Smooth muscle cell of the pulmonary artery (primary cell): ENCODE results near the gene NRAP. TPM values are rescaled to one million over a fixed set of nuclear protein-coding genes. Genes with fewer than 3 reads are reported as not detected.

Experiments used
- total RNA-seq: library from RNA; depleted of rRNA; stranded (reverse); fragments of >200 nt; gene quantifications from 2 replicates; pipeline ENCODE4 v1.2.3, GENCODE V29; 2014

The NRAP gene, protein sequence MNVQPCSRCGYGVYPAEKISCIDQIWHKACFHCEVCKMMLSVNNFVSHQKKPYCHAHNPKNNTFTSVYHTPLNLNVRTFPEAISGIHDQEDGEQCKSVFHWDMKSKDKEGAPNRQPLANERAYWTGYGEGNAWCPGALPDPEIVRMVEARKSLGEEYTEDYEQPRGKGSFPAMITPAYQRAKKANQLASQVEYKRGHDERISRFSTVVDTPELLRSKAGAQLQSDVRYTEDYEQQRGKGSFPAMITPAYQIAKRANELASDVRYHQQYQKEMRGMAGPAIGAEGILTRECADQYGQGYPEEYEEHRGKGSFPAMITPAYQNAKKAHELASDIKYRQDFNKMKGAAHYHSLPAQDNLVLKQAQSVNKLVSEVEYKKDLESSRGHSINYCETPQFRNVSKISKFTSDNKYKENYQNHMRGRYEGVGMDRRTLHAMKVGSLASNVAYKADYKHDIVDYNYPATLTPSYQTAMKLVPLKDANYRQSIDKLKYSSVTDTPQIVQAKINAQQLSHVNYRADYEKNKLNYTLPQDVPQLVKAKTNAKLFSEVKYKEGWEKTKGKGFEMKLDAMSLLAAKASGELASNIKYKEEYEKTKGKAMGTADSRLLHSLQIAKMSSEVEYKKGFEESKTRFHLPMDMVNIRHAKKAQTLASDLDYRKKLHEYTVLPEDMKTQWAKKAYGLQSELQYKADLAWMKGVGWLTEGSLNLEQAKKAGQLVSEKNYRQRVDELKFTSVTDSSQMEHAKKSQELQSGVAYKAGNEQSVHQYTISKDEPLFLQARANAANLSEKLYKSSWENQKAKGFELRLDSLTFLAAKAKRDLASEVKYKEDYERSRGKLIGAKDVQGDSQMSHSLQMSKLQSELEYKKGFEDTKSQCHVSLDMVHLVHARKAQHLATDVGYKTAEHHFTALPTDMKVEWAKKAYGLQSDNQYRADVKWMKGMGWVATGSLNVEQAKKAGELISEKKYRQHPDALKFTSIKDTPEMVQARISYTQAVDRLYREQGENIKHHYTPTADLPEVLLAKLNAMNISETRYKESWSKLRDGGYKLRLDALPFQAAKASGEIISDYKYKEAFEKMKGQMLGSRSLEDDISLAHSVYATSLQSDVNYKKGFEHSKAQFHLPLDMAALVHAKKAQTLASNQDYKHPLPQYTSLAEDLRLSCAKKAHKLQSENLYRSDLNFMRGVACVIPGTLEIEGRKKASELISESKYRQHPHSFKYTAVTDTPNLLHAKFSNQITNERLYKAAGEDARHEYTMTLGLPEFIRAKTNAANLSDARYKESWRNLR (N-terminal part only)
- under 0.01 TPM in 1 of 2 replicates, not detected in the other for total RNA-seq

DNA sequence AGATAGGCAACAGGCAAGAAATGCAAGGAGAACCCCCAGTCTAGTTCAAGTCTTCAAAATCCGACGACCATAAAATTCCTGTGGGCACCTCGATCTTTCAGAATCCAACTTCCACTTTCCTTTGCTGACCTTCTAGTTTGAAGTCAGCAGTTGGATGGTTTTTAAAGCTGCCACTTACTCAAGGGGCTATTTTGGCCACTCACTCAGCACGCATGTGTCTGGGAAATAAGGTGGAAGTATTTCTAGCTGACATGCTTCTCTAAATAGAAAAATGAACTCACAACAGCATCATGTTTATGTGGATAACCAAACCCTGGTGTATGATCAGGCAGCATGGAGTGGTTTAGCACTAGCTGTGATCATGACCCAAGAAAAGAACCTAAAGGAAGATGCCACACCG, at the start of gene NRAP:
TSS of gene NRAP (minus strand) at position 134 of the 400 bp plus-strand sequence. CDS start 159 bp downstream, outside the sequence.

DNA sequence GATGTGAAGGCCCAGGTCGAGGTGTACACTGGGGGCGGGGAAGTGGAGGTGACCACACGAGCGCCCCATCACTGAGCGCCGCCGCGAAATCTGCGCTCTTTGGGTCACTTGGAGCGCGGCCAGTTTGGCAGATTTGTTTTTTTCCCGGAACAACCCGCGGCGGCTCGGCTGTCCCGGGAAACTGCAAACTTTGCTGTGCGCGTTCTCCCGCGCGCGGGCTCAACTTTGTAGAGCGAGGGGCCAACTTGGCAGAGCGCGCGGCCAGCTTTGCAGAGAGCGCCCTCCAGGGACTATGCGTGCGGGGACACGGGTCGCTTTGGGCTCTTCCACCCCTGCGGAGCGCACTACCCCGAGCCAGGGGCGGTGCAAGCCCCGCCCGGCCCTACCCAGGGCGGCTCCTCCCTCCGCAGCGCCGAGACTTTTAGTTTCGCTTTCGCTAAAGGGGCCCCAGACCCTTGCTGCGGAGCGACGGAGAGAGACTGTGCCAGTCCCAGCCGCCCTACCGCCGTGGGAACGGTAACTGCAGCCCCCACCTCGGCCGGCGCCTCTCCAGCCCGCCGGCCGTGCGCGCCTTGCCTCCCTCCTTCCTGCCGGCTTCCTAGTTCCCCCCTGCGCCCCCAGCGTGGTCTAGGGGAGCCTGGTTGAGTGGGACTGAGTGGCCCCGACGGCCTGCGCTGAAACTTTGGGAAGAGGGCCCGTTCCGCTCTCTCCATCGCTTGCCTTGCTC, 15.8 kb upstream of the NRAP start, which contains the start of gene CASP7:
TSS of gene CASP7 (plus strand) at position 450 of the 727 bp plus-strand sequence. CDS start 17,582 bp downstream, outside the sequence.

GRCh38 chr10:113552701-113553100, 111.1 kb downstream of the NRAP start, which contains the start of gene HABP2:
TSS of gene HABP2 (plus strand) at chr10:113553053. CDS start at chr10:113553122, 69 bp downstream.

Other genes with a start within 250 kb of the NRAP start
- gene HABP2, start 111.0 kb downstream of the NRAP start, total RNA-seq, result not detected in 2 replicates
- 19.8 and 27.6 TPM in 2 replicates for gene CASP7, start 15.9 kb upstream of the NRAP start, total RNA-seq
- gene PLEKHS1, start 87.6 kb upstream of the NRAP start, total RNA-seq, result not detected in 2 replicates
- 6.1 and 6.5 TPM in 2 replicates for gene DCLRE1A, start 190.0 kb upstream of the NRAP start, total RNA-seq
- 14.2 and 15.2 TPM in 2 replicates for gene NHLRC2, start 190.6 kb upstream of the NRAP start, total RNA-seq